Activated CD8-positive, alpha-beta T cell treated with anti-CD3 and anti-CD28 coated beads, Interleukin-2, amount 10 ng/mL, durations not matched to agents 7 days and 5 days (primary cell): ENCODE results near the gene ZBTB7A. TPM values are rescaled to one million over a fixed set of nuclear protein-coding genes. Genes with fewer than 3 reads are reported as not detected.
A peak's percentile ranks its signal among the peaks of the same experiment; 100 is the strongest.

Experiments used
- ATAC-seq: fragments of 150-1000 bp; cut with Tn5 transposase; one replicate; pipeline ENCODE4 v1.10.0; 2021; ENCODE audit warnings: moderate library complexity
- CTCF ChIA-PET: fragments of 350-600 bp; sonication (Branson Sonifier 250); formaldehyde crosslinking; loops from one replicate; lab custom pipeline; 2021; ENCODE audit warnings: antibody characterized with exemption; lab: Charles Lee
- POLR2A ChIA-PET: fragments of 350-600 bp; sonication (Branson Sonifier 250); formaldehyde crosslinking; loops from one replicate; lab custom pipeline; 2021; ENCODE audit warnings: antibody characterized with exemption; lab: Charles Lee
- DNase-seq: peaks from one replicate; pipeline ENCODE4 v3.0.0-alpha.2; 2020
- H3K27ac Mint-ChIP-seq: one replicate; pipeline ENCODE4 v1.8.0; 2021; ENCODE audit warnings: mild to moderate bottlenecking, mixed read lengths
- H3K27me3 Mint-ChIP-seq: one replicate; pipeline ENCODE4 v1.8.0; 2021; ENCODE audit warnings: low read depth, mixed read lengths
- H3K36me3 Mint-ChIP-seq: one replicate; pipeline ENCODE4 v1.8.0; 2021; ENCODE audit warnings: low read depth, mixed read lengths
- H3K4me1 Mint-ChIP-seq: one replicate; pipeline ENCODE4 v1.8.0; 2021; ENCODE audit warnings: low read depth, mixed read lengths
- H3K4me3 Mint-ChIP-seq: one replicate; pipeline ENCODE4 v1.8.0; 2021; ENCODE audit warnings: mild to moderate bottlenecking, mixed read lengths
- H3K9me3 Mint-ChIP-seq: one replicate; pipeline ENCODE4 v1.8.0; 2022; ENCODE audit warnings: mixed read lengths; ENCODE audit not compliant: insufficient read depth
- total RNA-seq, 2 experiments: library from RNA; stranded (reverse); gene quantifications; one replicate each; pipeline ENCODE4 v1.2.3, GENCODE V29; 2021

Gene ZBTB7A
- total RNA-seq, 2 experiments from 2014 or later = 59.1 to 63.1 TPM

GRCh38 chr19:4093643-4094175, 27.0 kb upstream of the ZBTB7A start:
- Mint-ChIP-seq H3K36me3 (peaks cover 54% of the 10 kb centered on the region), H3K4me3 (no peak overlapping the region), H3K9me3 (no peaks in the 10 kb centered on the region), H3K27me3 (no peaks in the 10 kb centered on the region), H3K4me1 (peaks cover 43% of the 10 kb centered on the region), H3K27ac (peak overlapping the region; percentile 63)
- POLR2A ChIA-PET = interaction anchor here (1.2 to 2.6 kb wide), 3 partner anchors 11 to 108 kb away, joined by 3 to 12 read pairs (median 7); partner anchors contain the start of genes EEF2 and ZBTB7A
- DNase-seq (no peak), ATAC-seq (no peak)
- CTCF ChIA-PET = interaction anchor here (0.9 to 1.5 kb wide), 3 partner anchors 11 to 46 kb away, joined by 3 to 5 read pairs (median 3); no protein-coding TSS in a partner anchor

- Mint-ChIP-seq H3K36me3 (peaks cover 38% of the 10 kb centered on the region), H3K4me3 (peak overlapping the region; percentile 73), H3K9me3 (no peaks in the 10 kb centered on the region), H3K4me1 (peaks cover 66% of the 10 kb centered on the region), H3K27me3 (no peaks in the 10 kb centered on the region), H3K27ac (peak overlapping the region; percentile 96)
- POLR2A ChIA-PET = interaction anchor here (1.8 to 2.3 kb wide), 4 partner anchors 8 to 18 kb away, joined by 6 to 32 read pairs (median 14); no protein-coding TSS in a partner anchor
- CTCF ChIA-PET = interaction anchor here (1.6 to 2.3 kb wide), 3 partner anchors 14 to 49 kb away, joined by 9 to 14 read pairs (median 12); partner anchors contain the start of gene ZBTB7A
- no peak for DNase-seq
- ATAC-seq = no peak
Measured at GRCh38 chr19:4090356-4091220, 23.9 kb upstream of the ZBTB7A start.

GRCh38 chr19:4089946-4090345, 23.2 kb upstream of the ZBTB7A start:
- ChIA-PET POLR2A (interaction anchor here (1.0 to 2.3 kb wide), 6 partner anchors 8 to 50 kb away, joined by 3 to 32 read pairs (median 8); no protein-coding TSS in a partner anchor), CTCF (interaction anchor here (1.4 to 2.3 kb wide), 4 partner anchors 14 to 50 kb away, joined by 5 to 14 read pairs (median 10); partner anchors contain the start of gene ZBTB7A)
- Mint-ChIP-seq H3K27me3 (no peaks in the 10 kb centered on the region), H3K36me3 (peaks cover 33% of the 10 kb centered on the region), H3K27ac (peak overlapping the region; percentile 96), H3K9me3 (no peaks in the 10 kb centered on the region), H3K4me1 (peaks cover 68% of the 10 kb centered on the region), H3K4me3 (peak overlapping the region; percentile 73)
- no peak for ATAC-seq
- DNase-seq = no peak

- H3K27me3 Mint-ChIP-seq = no peaks in the 10 kb centered on the region
- H3K27ac Mint-ChIP-seq = peak overlapping the region; percentile 96
- no peaks in the 10 kb centered on the region for H3K9me3 Mint-ChIP-seq
- H3K4me3 Mint-ChIP-seq = peak overlapping the region; percentile 73
- H3K4me1 Mint-ChIP-seq = peaks cover 72% of the 10 kb centered on the region
- ChIA-PET POLR2A (interaction anchor here (0.7 to 2.3 kb wide), 8 partner anchors 9 to 603 kb away, joined by 3 to 32 read pairs (median 6); no protein-coding TSS in a partner anchor), CTCF (interaction anchor here (0.7 to 2.3 kb wide), 8 partner anchors 13 to 104 kb away, joined by 3 to 14 read pairs (median 6); partner anchors contain the start of genes EEF2 and ZBTB7A)
- H3K36me3 Mint-ChIP-seq = peaks cover 37% of the 10 kb centered on the region
- peak; percentile 89 for DNase-seq
- ATAC-seq = peak; percentile 77
Measured at GRCh38 chr19:4089400-4089908, 22.8 kb upstream of the ZBTB7A start.

GRCh38 chr19:4088975-4089374, 22.3 kb upstream of the ZBTB7A start:
- Mint-ChIP-seq H3K4me1 (peaks cover 74% of the 10 kb centered on the region), H3K9me3 (no peaks in the 10 kb centered on the region), H3K4me3 (peak overlapping the region; percentile 73), H3K27ac (peak overlapping the region; percentile 96), H3K36me3 (peaks cover 39% of the 10 kb centered on the region), H3K27me3 (no peaks in the 10 kb centered on the region)
- DNase-seq (peak; percentile 96), ATAC-seq (peak; percentile 84)
- ChIA-PET POLR2A (interaction anchor here (0.7 to 2.3 kb wide), 8 partner anchors 9 to 602 kb away, joined by 3 to 32 read pairs (median 6); no protein-coding TSS in a partner anchor), CTCF (interaction anchor here (0.7 to 2.3 kb wide), 9 partner anchors 12 to 104 kb away, joined by 3 to 14 read pairs (median 5); partner anchors contain the start of genes EEF2 and ZBTB7A)

- no peaks in the 10 kb centered on the region for H3K27me3 Mint-ChIP-seq
- H3K27ac Mint-ChIP-seq = peak overlapping the region; percentile 96
- ChIA-PET CTCF (interaction anchor here (0.7 to 2.3 kb wide), 4 partner anchors 13 to 52 kb away, joined by 3 to 14 read pairs (median 9); no protein-coding TSS in a partner anchor), POLR2A (interaction anchor here (0.6 to 2.3 kb wide), 6 partner anchors 10 to 23 kb away, joined by 5 to 32 read pairs (median 6); no protein-coding TSS in a partner anchor)
- no peak for ATAC-seq
- no peaks in the 10 kb centered on the region for H3K9me3 Mint-ChIP-seq
- H3K4me1 Mint-ChIP-seq = peaks cover 76% of the 10 kb centered on the region
- peaks cover 32% of the 10 kb centered on the region for H3K36me3 Mint-ChIP-seq
- H3K4me3 Mint-ChIP-seq = peak overlapping the region; percentile 73
- no peak for DNase-seq
Measured at GRCh38 chr19:4087787-4088679, 21.3 kb upstream of the ZBTB7A start.

GRCh38 chr19:4086411-4086867, 19.7 kb upstream of the ZBTB7A start:
- H3K4me1 Mint-ChIP-seq = peaks cover 80% of the 10 kb centered on the region
- DNase-seq (no peak), ATAC-seq (no peak)
- ChIA-PET CTCF (no interaction called here), POLR2A (interaction anchor here (0.9 to 1.3 kb wide), 2 partner anchors 8 to 20 kb away, joined by 3 to 6 read pairs; no protein-coding TSS in a partner anchor)
- peak overlapping the region; percentile 43 for H3K4me3 Mint-ChIP-seq
- peaks cover 29% of the 10 kb centered on the region for H3K36me3 Mint-ChIP-seq
- H3K27me3 Mint-ChIP-seq = no peaks in the 10 kb centered on the region
- peak overlapping the region; percentile 74 for H3K27ac Mint-ChIP-seq
- H3K9me3 Mint-ChIP-seq = no peaks in the 10 kb centered on the region

GRCh38 chr19:4084547-4084877, 17.8 kb upstream of the ZBTB7A start:
- Mint-ChIP-seq H3K4me3 (peak overlapping the region; percentile 56), H3K9me3 (no peaks in the 10 kb centered on the region), H3K36me3 (peaks cover 18% of the 10 kb centered on the region), H3K27me3 (no peaks in the 10 kb centered on the region), H3K27ac (peak overlapping the region; percentile 91), H3K4me1 (peaks cover 72% of the 10 kb centered on the region)
- no peak for DNase-seq
- ChIA-PET CTCF (interaction anchor here (1.0 kb wide), 1 partner anchor 24 kb away, joined by 3 read pairs; no protein-coding TSS in a partner anchor), POLR2A (interaction anchor here (0.6 to 1.5 kb wide), 3 partner anchors 19 to 24 kb away, joined by 4 to 5 read pairs (median 5); no protein-coding TSS in a partner anchor)
- no peak for ATAC-seq

GRCh38 chr19:4083677-4084546, 17.2 kb upstream of the ZBTB7A start:
- ChIA-PET POLR2A (interaction anchor here (0.6 to 1.5 kb wide), 3 partner anchors 18 to 25 kb away, joined by 4 to 5 read pairs (median 5); no protein-coding TSS in a partner anchor), CTCF (interaction anchor here (0.7 to 1.0 kb wide), 2 partner anchors 18 to 25 kb away, joined by 3 read pairs; no protein-coding TSS in a partner anchor)
- ATAC-seq (peak; percentile 34), DNase-seq (peak; percentile 82)
- Mint-ChIP-seq H3K4me1 (peaks cover 70% of the 10 kb centered on the region), H3K27me3 (no peaks in the 10 kb centered on the region), H3K9me3 (no peaks in the 10 kb centered on the region), H3K27ac (peak overlapping the region; percentile 91), H3K36me3 (peaks cover 12% of the 10 kb centered on the region), H3K4me3 (peak overlapping the region; percentile 56)
